HG03520 (cell line): ENCODE data around the gene UGT1A6.
"Not testable (repeated sequence)": the region's sequence is repeated elsewhere in the genome, so short reads cannot be mapped to it uniquely, and the experiment has no call there.

Source experiments
- ATAC-seq: cut with Tn5 transposase; IDR thresholded peaks from one replicate; pipeline ENCODE4 v1.9.1; 2021; ENCODE audit warnings: mild to moderate bottlenecking, moderate library complexity; ENCODE audit not compliant: unreplicated experiment

The UGT1A6 gene

GRCh38 chr2:233714121-233714520 lies 21.4 kb downstream of the UGT1A6 start:
- no peak for ATAC-seq

- ATAC-seq: no peak
Observed at GRCh38 chr2:233718552-233718951, 25.9 kb downstream of the UGT1A6 start, which contains the start of gene UGT1A4. Gene UGT1A4, plus strand, starts transcription at chr2:233718736. Its CDS starts 85 bp downstream, at chr2:233718821.

GRCh38 chr2:233728723-233729301 lies 36.1 kb downstream of the UGT1A6 start, which contains the start of gene UGT1A3:
Gene UGT1A3, plus strand, starts transcription at chr2:233729042. Its CDS starts 85 bp downstream, at chr2:233729127.
- no peak for ATAC-seq

GRCh38 chr2:233736868-233737653 lies 44.4 kb downstream of the UGT1A6 start:
- ATAC-seq: not testable (repeated sequence)

GRCh38 chr2:233740870-233741269 lies 48.2 kb downstream of the UGT1A6 start:
- no peak for ATAC-seq

GRCh38 chr2:233743464-233744259 lies 51.0 kb downstream of the UGT1A6 start:
- no peak for ATAC-seq

- no peak for ATAC-seq
Observed at GRCh38 chr2:233745073-233745755, 52.5 kb downstream of the UGT1A6 start.

- not testable (repeated sequence) for ATAC-seq
Observed at GRCh38 chr2:233745838-233746237, 53.1 kb downstream of the UGT1A6 start.

- ATAC-seq: no peak
Observed at GRCh38 chr2:233746475-233747282, 54.0 kb downstream of the UGT1A6 start.

GRCh38 chr2:233747283-233747544 lies 54.5 kb downstream of the UGT1A6 start:
- ATAC-seq: no peak

- not testable (repeated sequence) for ATAC-seq
Observed at GRCh38 chr2:233750689-233751088, 58.0 kb downstream of the UGT1A6 start.

- not testable (repeated sequence) for ATAC-seq
Observed at GRCh38 chr2:233751212-233752009, 58.7 kb downstream of the UGT1A6 start.

GRCh38 chr2:233754872-233755611 lies 62.4 kb downstream of the UGT1A6 start:
- ATAC-seq: no peak

- no peak for ATAC-seq
Observed at GRCh38 chr2:233756429-233757081, 63.9 kb downstream of the UGT1A6 start.

- ATAC-seq: no peak
Observed at GRCh38 chr2:233758141-233758540, 65.5 kb downstream of the UGT1A6 start.

GRCh38 chr2:233758849-233759248 lies 66.2 kb downstream of the UGT1A6 start:
- no peak for ATAC-seq

GRCh38 chr2:233760043-233760442 lies 67.4 kb downstream of the UGT1A6 start, which contains the start of gene UGT1A1:
Gene UGT1A1, plus strand, starts transcription at chr2:233760270. Its CDS starts 18 bp downstream, at chr2:233760288.
- ATAC-seq: no peak
